ENCODE data around the gene METTL8.
"Not testable (repeated sequence)": the region's sequence is repeated elsewhere in the genome, so short reads cannot be mapped to it uniquely, and the experiment has no call there.

Gene METTL8

GRCh38 chr2:171342067-171342413 lies 91.8 kb downstream of the METTL8 start:
- no peak for DNase-seq (ENCODE audit: low read depth)

DNA sequence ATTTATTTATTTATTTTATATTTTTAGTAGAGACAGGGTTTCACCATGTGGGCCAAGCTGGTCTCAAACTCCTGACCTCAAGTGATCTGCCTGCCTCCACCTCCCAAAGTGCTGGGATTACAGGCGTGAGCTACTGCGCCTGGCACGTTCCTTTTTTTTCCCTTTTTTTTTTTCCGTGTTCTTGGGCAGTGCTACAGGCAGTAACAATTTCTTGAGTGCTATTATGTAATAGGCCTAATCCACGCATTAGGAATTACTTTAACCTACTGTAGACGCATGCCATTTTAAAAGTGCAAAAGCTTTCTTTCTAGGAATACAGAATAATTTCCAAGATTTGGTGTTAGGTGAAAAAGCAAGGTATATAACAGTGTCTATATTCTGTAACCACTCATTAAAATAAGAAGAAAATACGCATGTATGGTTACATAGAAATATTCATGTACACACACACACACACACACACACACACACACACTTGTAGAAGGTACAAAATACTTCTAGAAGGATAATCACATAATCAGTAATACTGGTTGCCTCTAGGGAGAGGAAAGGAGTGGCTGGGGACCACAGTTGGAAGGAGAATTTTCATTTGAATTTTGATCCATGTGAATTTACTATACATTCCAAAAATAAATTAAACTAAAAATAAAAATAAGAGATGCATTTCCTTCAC lies 92.3 kb downstream of the METTL8 start:
- no peak for DNase-seq (ENCODE audit: low read depth)

DNA sequence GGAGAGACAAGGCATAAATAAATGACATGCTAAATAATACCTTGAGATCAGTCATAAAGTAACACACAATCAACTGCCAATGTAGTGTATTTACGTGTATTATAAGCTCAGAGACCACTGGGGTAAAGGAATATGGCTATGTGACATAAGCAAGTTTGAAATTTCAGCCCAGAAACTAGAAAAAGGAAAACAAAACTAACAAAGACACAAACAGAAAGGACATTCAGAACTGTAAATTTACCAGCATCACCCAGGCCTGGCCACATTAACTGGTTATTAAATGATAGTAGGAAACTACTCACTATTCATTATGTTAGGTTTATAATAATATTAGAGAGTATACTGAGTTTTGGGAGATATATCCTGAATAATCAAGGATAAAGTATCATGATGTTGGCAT lies 98.8 kb downstream of the METTL8 start:
- no peak for DNase-seq (ENCODE audit: low read depth)

DNA sequence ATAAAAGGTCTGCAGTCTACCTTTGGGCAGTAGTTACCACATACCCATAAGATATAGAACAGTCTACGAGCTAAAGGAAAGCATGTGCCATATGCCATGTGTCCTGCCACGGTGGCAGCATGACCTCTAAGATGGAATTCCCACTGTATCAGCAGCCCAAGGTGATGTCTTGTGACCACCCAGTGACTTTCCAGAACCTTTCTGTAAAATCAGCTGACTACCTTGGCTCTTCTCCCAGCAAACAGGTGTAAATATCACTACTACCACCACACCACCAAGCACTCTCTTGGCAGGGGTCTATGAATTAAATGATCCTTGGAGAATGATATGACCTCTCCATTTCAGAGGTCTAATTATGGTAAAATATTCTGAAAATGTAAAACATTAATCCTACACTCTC lies 99.6 kb downstream of the METTL8 start:
- DNase-seq (ENCODE audit: low read depth), result no peak

DNA sequence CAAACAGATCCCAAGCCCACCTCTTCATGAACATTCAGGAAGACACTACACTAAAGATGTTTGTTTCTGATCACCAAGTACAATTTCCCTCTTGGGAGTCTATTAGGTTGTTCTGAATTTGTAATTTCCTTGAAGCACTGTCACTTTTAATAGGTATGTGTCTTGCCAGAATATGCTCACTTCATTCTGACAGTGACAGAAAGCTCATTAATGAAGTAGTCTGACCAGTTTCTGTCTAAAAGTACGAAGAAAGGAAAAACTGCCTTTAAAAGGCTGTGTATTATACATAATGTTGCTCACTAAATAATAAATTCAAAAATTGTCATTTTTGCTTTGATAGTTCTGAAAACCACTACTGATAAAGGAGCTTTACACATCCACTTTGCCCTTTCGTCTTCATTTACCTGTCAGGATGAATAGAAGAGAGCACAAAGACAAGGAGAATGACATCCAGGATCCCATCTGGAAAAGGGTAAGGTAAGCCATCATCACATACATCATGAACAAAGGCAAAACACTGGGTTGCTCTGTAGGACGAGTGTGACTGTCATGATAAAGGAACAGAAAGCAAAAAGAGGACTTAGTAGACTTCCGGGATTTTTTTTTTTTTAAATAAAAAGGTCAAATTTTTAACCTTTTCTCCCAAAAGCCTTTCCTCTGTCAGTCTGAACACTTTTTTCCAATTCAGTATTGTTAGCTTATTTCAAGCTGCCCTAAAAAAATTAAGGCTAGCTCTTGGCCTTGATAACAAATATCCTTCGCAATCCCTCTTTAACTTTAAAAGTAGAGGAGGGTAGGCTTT lies 103.4 kb downstream of the METTL8 start:
- DNase-seq (ENCODE audit: low read depth), result no peak

DNA sequence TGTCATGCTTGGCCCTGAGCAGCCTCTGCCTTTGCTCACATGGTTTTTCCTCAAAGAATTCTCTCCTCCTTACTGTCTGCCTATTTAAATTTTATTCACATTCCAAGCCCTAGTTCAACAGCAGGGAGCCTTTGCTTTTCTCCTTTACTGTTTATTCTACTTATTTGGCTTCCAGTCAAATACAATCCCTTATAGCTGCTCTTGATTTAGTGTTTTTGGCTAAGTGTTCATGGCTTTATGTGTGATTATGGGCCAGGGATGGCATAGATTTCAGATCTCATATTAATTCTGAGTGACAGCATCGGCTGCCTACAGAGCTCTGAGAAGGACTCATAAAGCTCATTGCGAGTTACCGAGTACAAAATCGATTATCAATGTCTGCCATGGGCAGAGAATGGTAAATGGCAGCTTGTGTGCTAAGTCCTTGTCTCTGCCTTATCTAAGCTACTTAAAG lies 106.7 kb downstream of the METTL8 start:
- DNase-seq (ENCODE audit: low read depth), result no peak

- no peak for DNase-seq (ENCODE audit: low read depth)
Observed at GRCh38 chr2:171325886-171326585, 107.8 kb downstream of the METTL8 start.

DNA sequence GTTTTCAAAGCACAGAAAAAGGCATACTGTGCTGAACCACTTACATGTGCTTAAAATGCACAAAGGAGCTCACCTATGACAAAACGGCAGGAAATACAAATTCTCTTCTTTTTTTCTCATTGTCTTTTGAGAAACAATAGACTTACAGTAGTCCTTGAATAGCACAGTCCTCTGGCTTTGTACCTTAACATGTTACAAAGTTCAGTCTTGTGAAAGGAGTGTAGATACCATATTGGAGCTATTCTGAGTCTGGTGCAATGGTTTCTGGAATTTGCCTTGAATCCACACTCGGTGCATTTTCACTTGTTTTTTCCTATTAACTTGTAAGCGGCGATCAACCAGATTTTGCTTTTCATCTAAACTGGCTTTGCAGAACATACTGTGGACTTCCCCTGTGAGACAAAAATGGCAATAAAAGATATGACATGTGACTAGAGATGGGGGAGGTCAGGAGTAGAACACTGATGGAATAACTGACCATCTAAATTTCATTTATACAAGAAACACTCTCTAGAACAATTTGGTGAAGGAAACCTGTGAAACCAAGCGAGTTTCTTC lies 109.7 kb downstream of the METTL8 start:
- DNase-seq (ENCODE audit: low read depth), result no peak

- DNase-seq (ENCODE audit: low read depth), result no peak
Observed at GRCh38 chr2:171322928-171323327, 110.9 kb downstream of the METTL8 start.

GRCh38 chr2:171320731-171321130 lies 113.1 kb downstream of the METTL8 start:
- DNase-seq (ENCODE audit: low read depth), result no peak

DNA sequence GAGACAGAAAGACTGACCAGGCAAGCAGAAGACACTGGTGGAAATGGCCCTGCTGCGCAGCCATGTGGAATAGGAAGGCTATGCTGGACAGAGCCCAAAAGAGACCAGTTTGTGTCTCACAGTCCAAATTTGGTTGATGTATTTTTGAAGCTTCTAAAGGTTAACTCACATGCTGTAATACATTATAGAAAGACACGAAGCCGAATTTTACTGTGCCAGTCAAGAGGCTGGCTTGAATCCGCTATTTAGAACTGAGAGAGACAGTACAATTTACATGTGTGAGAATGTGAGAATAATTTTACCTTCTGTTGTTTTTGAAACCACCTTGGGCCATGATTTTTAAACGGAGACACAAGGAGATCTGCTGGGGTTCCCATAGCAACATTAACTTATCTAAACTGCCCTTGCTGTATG lies 113.6 kb downstream of the METTL8 start:
- DNase-seq (ENCODE audit: low read depth), result no peak

DNA sequence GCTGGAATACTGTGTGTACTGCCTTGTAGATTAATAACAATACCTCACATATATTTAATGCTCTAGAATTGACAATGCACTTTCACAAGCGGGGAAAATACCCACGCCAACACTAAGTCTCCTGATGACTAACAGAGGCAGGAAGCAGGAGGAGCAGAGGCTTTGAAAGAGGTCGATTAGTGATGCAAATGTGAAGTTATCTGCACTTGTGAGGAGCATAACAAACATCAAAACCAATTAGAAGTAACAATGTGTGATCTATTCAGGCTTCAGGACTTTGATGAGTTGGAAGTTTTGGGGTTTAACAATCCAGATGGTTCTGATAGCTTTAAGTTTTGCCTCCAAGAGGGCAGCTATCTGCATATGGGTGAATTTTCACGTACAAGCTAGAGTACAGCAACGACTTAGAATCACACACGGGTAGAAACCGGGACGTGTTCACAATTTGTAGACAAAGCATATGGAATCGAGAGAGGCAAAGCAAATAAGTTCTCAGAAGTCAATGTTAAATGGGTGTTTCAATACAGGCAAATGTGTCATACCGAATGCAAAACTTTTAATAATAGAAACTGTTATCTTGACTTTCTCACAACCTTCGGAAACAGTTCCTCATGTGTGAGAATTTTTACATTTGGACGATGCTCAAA lies 114.5 kb downstream of the METTL8 start:
- DNase-seq (ENCODE audit: low read depth), result peak; percentile 61

GRCh38 chr2:171318463-171318934 lies 115.3 kb downstream of the METTL8 start:
- DNase-seq (ENCODE audit: low read depth), result no peak

DNA sequence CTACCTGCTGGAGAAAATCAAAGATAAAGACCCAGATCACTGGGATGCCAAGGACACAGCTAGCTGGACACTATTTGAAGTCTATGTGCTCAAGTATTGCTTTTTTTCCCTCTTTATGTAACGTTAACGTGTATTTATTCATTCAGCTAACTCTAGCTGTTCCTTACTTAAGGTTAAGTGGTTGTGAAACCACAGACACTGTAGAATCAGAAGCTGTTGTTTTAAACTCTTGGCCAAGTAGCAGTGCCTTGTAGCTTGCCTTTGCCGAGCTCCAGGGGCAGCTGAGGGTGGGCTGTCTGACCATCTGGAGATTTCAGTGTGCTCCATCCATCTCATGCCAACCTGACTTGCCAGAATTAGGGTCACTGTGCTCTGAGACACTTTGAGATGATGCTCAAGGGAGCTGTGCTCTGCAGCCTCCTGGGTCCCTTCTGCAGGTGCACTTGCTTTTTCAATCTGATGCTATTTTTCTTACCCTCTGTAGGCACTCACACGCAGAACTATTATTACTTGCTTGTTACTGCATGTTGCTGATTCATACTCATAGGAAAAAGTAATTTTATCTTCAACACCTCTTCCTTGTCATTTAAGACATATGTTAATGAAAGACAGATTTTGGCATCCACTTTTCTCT lies 116.2 kb downstream of the METTL8 start:
- DNase-seq (ENCODE audit: low read depth), result no peak

DNA sequence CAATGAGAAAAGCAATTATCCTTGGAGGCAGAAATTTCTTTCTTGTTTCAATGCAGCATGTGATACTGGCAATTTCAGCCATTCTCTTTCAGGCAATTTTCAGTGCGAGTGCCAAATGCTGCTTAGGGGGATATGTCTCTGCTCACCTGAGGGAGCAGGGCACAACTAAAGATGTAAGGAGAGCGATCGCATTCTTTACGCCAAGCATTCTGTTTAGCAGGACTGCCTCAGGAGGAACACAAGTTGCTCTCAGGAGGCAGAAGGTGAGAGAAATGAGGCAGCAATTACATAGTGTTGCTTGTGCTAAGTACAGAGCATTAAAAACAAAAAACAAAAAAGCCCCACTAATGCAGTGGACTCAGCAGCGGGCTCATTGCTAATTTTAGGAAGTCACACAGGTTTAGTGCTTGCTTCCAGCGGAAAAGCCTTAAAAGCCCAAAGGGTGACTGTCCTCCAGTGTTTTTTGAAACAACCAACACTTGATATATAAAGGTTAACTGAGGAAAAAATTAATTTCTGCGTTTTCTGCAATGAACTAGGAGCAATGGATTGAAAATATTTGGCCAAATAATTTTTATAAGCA lies 116.9 kb downstream of the METTL8 start:
- no peak for DNase-seq (ENCODE audit: low read depth)

DNA sequence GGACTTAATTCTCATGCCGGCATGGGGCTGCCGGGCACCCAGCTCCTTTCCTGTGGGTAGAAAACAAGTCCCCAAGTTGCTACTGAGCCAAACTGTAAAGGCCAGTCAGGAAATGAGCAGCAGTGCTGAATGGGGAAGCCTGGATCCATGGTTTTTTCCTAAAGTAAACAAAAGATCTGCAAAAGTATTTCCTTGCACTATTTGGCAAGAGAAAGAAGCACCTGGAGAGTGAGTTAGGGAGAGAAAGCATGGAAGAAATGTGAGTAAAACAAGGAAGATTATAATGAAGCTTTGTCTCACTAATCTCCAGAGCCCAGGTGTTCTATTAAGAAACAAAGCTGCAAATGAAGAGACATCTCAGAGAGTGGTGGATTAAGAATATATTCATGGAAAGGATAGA lies 117.6 kb downstream of the METTL8 start:
- DNase-seq (ENCODE audit: low read depth), result no peak

DNA sequence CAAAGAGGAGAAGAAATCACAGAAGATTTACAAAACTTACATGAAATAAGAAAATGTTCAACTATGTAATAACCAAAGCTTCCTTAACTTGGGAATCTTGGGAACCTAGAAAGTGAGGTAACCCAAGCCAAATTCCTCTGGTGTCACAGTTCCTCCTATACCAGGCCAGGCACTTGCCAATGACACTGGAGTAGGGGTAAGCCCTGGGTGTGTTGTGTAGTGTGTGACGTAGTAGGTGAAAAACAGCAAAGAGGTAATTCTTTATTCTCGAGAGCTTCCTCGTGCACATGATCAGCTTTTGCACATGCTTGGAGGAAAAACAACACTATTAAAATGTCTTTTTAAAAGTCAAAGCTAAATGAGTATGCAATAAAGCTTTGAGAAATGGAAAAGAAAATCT lies 118.0 kb downstream of the METTL8 start:
- no peak for DNase-seq (ENCODE audit: low read depth)

DNA sequence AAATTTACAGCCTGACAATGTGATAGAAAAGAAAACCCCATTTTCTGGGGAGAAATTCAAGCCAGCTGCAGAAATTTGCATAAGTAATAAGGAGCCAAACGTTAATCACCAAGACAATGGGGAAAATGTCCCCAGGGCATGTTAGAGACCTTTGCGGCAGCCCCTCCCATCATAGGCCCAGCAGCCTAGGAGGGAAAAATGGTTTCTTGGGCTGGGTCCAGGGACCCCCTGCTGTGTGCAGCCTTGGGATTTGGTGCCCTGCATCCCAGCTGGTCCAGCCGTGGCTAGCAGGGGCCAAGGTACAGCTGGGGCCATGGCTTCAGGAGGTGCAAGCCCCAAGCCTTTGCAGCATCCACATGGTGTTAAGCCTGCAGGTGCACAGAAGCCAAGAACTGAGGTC lies 121.6 kb downstream of the METTL8 start:
- not testable (repeated sequence) for DNase-seq (ENCODE audit: low read depth)

DNA sequence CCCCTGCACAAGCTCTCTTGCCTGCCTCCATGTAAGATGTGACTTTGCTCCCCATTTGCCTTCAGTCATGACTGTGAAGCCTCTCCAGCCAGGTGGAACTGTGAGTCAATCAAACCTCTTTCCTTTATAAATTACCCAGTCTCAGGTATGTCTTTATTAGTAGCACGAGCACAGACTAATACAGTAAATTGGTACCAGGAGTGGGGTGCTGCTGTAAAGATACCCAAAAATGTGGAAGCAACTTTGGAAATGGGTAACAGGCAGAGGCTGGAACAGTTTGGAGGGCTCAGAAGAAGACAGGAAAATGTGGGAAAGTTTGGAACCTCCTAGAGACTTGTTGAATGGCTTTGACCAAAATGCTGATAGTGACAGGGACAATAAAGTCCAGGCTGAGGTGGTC lies 122.2 kb downstream of the METTL8 start:
- not testable (repeated sequence) for DNase-seq (ENCODE audit: low read depth)

DNA sequence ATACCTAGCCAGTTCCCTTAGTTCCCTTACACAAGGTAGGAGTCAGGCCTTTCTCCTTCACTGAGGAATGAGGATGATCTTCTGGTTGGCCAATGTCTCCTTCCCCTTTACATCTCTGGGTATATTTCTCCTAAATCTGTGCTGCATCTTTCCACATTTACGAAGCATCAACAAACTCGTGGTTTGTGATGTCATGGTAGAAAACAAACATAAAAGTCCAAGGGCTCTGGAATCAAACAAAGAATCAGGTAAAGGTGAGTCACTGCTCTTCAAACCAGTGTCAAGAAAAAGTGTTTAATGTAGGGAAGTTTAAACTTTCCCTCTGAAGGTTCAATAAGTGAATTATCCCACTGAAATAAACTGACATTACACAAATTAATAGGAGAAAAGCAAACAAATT lies 122.9 kb downstream of the METTL8 start:
- no peak for DNase-seq (ENCODE audit: low read depth)
